ENCODE measurements around the gene MYO5B. TPM values are rescaled to one million over a fixed set of nuclear protein-coding genes. Genes with fewer than 3 reads are reported as not detected.

The MYO5B gene
- total and polyA plus RNA-seq, 2 of the 4 experiments (the other 2 are of a cell fraction), result 0.24 to 0.54 TPM

- no peak overlapping the region for H4K5ac ChIP-seq (ENCODE audit: low read depth, low read length)
- no peaks in the 10 kb centered on the region for H4K20me1 ChIP-seq (ENCODE audit: insufficient read depth, low read length)
- H4K8ac ChIP-seq (ENCODE audit: low read depth in 2 of 2, low read length in 2 of 2), result no peak overlapping the region
- H3K27ac ChIP-seq (ENCODE audit: insufficient read depth, low read length), result no peak overlapping the region
- H3K4me1 ChIP-seq (ENCODE audit: control insufficient read depth, insufficient read depth, low read length), result no peaks in the 10 kb centered on the region
- H3K14ac ChIP-seq (replicated peaks; ENCODE audit: low read depth, low read length), result no peak overlapping the region
- in situ Hi-C loops (cut with MboI; ENCODE audit: low sequenced_read_pairs) (no loop called here), intact Hi-C loops (cut with micrococcal nuclease) (no loop called here), dilution Hi-C loops (cut with HindIII; ENCODE audit: low sequenced_read_pairs, unreplicated experiment) (no loop called here)
- H3K4ac ChIP-seq (ENCODE audit: low read depth, low read length), result no peak overlapping the region
- H3K9me1 ChIP-seq (ENCODE audit: insufficient read depth, low read length), result no peaks in the 10 kb centered on the region
- no peaks in the 10 kb centered on the region for H3K79me1 ChIP-seq (ENCODE audit: low read depth in 1 of 2, low read length in 2 of 2)
- no peak overlapping the region for H2AK5ac ChIP-seq (ENCODE audit: low read depth, low read length)
- no peaks in the 10 kb centered on the region for H3K9me3 ChIP-seq (ENCODE audit: control insufficient read depth, insufficient read depth, low read length)
- H2AK9ac ChIP-seq (replicated peaks; ENCODE audit: low read depth, low read length, poor library complexity), result no peak overlapping the region
- WGBS, 2 experiments (ENCODE audit: extremely low coverage in 2 of 2, insufficient read length in 1 of 2), result 0% methylated on average over 1 of the region's 3 CpGs; no CpG with 5 or more reads in 1 of the 2 experiments
- no peak for TF ChIP-seq ELK1 (IDR thresholded peaks at IDR 0.05; ENCODE audit: borderline replicate concordance, low read depth, low read length)
- TF ChIP-seq NFE2L2 (IDR thresholded peaks at IDR 0.05; ENCODE audit: low read depth, low read length), result peak; percentile 63
- H2BK5ac ChIP-seq (ENCODE audit: low read depth, low read length, poor library complexity, severe bottlenecking), result no peak overlapping the region
- H4K91ac ChIP-seq (ENCODE audit: insufficient read depth, low read depth, low read length), result no peak overlapping the region
- no peak overlapping the region for H2BK120ac ChIP-seq (ENCODE audit: low read depth, low read length)
- H3K23ac ChIP-seq (ENCODE audit: low read depth, low read length), result no peak overlapping the region
- H3K4me3 ChIP-seq (ENCODE audit: insufficient read depth, low read depth, low read length), result no peak overlapping the region
- no peak overlapping the region for H3K9ac ChIP-seq (ENCODE audit: low read depth, low read length)
- no peak overlapping the region for H2BK15ac ChIP-seq (ENCODE audit: low read depth, low read length)
- CTCF ChIA-PET, result no interaction called here
- no peak overlapping the region for H2AFZ ChIP-seq (replicated peaks; ENCODE audit: low read length, poor library complexity)
- H3K56ac ChIP-seq (ENCODE audit: extremely low read depth, insufficient read depth, low read length), result no peak overlapping the region
- DNase-seq, result no peak
- H3K4me2 ChIP-seq (ENCODE audit: low read depth, low read length), result no peak overlapping the region
- H3K27me3 ChIP-seq (ENCODE audit: control insufficient read depth, insufficient read depth, low read length), result peaks cover 14% of the 10 kb centered on the region
- POLR2A ChIA-PET (ENCODE audit: unreplicated experiment), result no interaction called here
- BruUV-seq (replicated peaks), result no TSS peak
- ATAC-seq (ENCODE audit: low read depth), result no peak
- no peak overlapping the region for H2BK20ac ChIP-seq (ENCODE audit: low read depth, low read length)
- no peak overlapping the region for H3K18ac ChIP-seq (ENCODE audit: low read depth, low read length)
- H3K36me3 ChIP-seq (ENCODE audit: control insufficient read depth, insufficient read depth, low read length), result no peaks in the 10 kb centered on the region
Measured at GRCh38 chr18:49913221-49913620, 281.7 kb downstream of the MYO5B start.

Data from IMR-90 (cell line).